ENCODE results near the gene TRIM63.
"Not testable (repeated sequence)": the region's sequence is repeated elsewhere in the genome, so short reads cannot be mapped to it uniquely, and the experiment has no call there.

TRIM63 gene

DNA sequence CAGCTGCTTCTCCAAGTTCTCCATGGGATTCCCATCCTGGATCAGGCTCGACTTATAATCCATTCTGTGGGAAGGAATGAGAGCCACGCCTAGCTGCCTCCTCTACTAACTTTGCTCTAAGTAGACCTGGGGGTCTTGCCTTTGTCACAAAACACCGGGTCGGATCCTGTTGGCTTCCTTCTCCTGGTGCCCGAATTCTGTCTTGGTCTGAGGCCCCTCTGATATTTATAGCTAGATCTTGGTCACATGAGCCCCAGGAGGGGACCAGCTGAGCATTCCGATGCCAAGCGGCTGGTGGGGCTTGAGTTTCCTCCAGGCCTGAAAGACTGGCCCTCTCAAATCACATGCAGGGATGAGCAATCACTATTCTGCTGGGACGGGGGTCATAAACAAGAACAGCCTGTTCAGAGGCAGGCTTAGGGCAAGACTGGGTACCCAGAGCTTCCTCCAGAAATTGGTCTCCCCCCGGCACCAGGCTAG, at the start of gene TRIM63:
TRIM63 (minus strand) TSS at position 199 of the 480 bp plus-strand sequence; CDS start at position 63, 136 bp downstream.
- DNase-seq: no peak

DNA sequence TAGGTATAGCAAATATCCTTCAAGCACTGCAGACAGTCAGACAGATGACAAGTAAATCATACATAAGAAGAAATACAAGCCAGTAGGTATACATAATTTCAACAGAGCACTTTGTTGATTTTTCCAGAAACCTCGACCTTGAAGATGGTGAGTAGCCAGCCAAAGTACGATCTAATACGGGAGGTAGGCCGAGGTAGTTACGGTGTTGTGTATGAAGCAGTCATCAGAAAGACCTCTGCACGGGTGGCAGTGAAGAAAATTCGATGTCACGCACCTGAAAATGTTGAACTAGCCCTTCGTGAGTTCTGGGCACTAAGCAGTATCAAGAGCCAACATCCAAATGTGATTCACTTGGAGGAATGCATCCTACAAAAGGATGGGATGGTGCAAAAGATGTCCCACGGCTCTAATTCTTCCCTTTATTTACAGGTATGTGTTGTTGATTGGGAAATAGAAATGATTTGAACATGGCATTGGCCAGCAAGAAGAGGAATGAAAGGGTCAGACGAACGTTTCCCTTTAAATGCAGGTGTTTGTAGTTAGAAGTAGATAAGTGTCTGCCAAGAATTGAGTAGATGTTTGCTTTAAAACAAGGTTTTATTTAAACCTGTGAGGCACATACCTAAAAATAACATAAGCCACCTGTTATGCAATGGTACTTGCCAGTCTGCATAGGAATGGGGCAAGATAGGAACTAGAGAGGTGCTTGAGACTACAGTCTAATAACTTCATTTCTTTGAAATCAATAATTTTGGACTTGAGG, 46.9 kb upstream of the TRIM63 start:
- no peak for DNase-seq

DNA sequence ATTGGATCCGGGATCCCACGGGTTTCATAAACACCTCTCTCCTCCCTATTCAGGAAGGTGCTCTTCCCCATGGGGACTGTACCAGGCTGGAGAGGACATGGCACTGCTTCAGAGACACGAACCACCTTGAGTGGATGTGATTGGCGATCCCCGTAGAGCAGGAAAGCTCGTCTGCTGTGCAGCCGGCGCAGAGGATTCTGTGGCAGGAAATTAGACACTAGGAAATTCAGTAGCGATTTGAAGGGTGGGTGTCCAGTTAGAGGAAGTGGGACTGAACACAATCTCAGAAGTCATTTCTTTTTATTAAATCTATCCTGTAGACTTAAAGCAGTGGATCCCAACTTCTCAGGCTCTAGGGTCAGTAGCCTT, 45.0 kb upstream of the TRIM63 start:
- DNase-seq: peak; percentile 78

DNA sequence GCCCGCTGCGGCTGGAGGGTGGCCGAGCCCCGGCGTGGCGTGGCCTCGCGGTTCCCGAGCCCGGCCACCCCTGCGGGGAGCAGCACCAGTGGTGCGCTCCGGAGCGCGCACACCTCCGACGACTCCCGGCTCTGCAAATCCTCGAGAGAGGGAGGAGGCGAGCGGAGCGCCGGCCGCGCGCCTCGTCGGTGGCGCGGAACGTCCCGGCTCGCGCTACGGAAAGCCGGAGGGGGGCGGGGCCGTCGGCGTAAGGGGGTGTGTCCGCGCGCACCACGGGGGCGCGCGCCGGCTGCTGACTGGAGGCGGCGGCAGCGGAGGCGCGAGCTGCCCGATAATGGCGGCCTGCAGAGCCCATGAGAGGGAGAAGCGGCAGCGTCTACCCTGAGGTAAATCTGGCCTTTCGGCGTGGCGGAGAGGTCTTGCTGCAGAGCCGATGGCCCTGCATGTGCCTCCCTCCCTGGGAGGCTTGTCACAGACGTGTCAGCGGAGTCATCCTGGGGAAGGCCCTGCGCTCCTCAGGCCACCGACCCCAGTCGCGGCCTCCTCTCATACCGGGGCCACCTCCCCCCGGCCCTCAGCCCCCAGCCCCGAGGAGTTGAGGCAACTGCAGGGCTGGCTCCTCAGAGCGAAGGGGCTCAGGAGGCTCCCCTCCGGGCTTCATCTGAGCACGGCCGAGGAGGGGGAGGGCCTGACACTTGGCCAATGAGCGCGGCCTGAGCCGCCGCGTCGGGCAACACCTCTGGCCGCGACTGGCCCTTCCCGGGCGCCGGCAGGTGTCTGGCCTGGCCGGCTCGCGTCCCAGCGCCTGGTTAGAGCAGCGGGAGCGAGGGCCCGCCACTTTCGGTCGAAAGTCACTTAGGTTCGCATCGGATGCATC, 44.3 kb upstream of the TRIM63 start, which contains the start of gene PDIK1L:
PDIK1L (plus strand) TSS at position 295 of the 877 bp plus-strand sequence. CDS start 2,485 bp downstream, outside the sequence.
- DNase-seq: peak; percentile 96

DNA sequence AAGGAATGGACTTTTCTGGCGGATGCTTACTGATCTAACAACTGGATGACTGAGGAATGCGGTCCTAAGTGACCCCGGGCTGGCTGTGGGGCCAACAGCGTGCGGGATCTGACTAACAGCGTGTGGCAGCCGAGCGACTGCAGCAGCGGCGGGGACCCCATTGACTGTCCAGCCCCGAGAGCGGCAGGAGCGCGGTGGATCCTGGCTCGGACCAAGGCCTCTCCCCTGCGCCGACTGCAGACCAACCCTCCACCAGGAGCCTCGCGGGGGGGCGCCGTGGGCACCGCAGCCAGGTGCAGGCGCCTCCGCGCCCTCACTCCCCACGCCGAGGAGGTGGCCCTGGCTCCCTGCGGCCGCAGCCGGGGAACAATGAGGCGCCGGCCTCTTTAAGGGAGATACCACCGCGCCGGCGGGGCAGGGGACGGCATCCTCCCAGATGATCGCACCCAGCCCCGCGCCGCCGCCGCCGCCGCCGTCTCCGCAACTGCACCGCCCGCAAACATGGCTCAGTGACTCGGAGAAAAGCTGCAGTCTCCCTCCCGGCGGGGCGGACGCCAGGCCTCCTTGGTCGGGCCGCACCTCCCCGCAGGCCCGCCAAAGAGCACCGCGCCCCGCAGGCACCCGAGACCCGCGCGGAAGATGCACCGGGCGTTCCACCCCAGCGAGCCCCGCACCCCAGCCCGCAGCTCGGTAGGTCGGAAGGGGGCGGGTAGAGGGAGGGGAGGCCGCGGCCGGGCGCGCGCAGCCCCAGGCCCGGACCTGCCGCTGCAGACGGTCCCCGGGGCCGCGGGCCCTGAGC, 43.5 kb upstream of the TRIM63 start:
- DNase-seq: peak; percentile 81

DNA sequence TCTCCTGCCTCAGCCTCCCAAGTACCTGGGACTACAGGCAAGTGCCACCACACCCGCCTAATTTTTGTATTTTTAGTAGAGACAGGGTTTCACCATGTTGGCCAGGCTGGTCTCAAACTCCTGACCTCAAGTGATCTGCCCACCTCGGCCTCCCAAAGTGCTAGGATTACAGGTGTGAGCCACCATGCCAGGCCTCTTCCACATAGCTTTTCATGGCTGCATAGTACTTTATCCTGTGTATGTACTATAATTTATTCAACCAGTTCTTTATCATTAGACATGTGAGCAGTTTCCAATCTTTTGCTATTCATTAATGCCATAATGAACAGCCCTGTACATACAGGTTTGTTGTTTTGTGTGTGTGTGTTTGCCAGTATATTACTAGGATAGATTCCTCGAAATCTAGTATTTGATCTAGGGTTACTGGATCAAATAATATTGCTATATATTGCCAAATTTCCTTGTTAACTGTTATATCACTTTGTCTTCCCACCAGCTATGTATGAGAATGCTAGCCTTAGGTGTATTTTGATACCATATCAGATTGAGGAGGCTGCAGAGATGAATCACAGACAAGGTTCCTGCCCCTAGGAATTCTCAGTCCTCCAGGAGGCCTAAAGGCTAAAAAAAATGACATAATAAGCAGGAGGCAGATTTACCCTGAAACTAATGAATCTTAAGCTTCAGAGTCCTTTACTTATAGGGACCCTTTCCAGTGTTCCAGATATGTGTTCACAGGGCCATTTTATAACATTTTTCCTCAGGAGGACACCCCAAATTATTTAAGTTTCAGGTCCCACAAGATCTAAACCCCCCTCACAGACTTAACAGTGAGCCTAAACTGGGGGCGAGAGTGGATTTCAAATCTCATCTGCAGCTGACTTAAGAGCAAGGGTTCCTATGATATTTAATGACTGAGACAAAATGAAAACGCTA, 42.1 kb upstream of the TRIM63 start:
- DNase-seq: no peak

DNA sequence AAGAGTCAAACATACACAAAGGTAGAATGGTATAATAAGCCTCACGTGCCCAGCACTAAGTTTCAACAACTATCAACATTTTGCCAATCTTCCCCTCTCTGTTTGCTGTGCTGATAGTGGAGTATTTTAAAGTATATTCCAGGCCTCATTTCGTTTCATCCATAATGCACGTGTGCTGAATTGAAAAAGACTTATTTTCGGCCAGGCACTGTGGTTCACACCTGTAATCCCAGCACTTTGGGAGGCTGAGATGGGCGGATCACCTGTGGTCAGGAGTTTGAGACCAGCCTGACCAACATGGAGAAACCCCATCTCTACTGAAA, 37.8 kb upstream of the TRIM63 start:
- not testable (repeated sequence) for DNase-seq

DNA sequence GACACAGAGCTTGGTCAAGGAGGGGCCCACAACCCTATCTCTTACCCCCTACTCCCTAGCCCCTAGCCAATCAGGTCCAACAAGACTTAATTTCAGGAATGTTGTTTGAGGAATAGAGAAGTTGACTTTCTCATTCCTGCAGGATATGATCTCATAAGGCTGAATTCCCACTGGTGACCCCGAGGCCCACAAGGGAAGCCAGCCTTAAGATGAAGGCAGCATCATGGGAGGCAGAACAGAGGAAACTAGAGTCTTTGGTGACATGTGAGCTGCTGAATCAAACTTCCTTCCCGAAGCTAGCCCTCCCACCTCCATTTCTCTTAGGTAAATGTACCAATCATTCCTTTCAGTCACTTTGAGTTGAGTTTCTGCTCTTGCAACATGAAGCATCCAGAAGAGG, 35.1 kb upstream of the TRIM63 start:
- no peak for DNase-seq

DNA sequence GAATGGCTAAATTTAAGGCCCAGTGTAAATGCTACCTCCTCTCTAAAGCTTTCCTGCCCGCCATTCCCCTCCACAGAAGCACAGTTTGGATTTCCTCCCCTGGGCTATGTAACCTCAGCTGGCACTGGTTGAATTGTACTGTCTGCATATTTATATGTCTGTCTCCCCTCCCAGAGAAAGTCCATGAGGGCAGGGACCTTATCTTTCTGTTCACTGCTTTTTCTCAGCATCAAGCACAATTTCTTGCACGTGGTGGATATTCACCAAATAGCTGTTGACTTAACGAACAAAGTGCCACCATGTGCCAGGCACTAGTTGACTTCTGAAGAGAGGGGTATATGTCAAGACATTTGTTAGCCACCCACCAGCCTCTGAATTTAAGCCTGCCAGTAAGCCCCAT, 34.7 kb upstream of the TRIM63 start:
- no peak for DNase-seq

DNA sequence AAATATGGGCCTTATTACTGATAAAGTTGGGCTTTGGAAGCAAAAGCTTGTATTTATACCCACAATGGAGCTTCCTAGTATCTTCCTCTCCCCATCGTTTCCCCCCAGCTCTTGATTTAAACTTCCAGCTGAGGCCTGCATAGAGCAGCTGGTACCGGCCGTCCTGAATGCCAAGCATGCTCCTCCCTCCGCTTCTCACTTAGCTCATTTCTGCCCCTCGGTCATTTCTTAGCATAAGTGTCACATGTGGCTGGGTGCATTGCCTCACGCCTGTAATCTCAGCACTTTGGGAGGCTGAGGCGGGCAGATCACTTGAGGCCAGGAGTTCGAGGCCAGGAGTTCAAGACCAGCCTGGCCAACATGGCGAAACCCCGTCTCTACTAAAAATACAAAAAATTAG, 32.8 kb upstream of the TRIM63 start:
- DNase-seq: not testable (repeated sequence)

DNA sequence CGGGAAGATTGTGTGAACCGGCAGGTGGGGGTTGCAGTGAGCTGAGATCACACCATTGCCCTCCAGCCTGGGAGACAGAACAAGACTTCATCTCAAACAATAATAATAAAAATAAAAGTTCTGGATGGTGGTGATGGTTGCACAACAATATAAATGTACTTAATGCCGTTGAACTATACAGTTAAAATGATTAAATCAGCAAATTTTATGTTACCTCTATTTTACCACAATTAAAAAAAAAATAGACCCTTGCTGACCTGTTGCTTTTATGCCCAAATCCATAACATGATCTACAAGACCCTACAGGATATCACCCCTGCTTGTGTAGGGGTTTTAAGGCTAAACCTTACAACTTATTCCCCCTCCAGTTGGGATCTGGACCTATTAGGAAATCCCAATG, 32.4 kb upstream of the TRIM63 start:
- no peak for DNase-seq

DNA sequence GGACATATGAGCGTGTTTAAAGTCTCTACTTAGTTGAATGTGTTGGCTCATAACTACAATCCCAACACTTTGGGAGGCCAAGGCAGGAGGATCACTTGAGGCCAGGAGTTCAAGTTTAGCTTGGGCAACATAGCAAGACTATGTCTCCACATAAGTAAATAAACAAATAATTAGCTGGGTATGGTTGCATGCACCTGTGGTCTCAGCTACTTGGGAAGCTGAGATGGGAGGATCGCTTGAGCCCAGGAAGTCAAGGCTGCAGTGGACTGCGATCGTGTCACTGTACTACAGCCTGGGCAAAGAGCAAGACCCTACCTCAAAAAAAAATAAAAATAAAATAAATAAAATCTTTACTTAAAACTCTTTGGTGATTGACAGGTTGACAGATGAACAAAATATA, 31.2 kb upstream of the TRIM63 start:
- DNase-seq: no peak

DNA sequence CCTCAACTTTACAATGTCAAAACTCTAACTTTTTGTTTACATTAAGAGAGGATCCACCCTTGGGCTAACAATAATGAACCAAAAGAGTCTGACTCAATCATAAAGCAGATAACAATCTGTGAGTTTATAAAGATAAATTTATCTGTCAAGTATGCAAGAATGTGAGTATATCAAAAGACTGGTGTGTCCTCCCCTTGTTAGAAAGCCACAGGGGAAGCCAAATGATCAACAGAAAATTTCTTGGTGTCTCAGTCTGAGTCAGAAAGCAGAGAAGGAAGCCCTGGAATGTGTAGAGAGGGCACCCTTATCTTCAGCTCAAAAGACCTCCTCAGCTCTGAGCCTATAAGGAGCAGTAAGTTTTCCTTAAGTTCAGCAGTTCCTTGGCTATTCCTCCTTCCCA, 30.3 kb upstream of the TRIM63 start:
- DNase-seq: no peak

DNA sequence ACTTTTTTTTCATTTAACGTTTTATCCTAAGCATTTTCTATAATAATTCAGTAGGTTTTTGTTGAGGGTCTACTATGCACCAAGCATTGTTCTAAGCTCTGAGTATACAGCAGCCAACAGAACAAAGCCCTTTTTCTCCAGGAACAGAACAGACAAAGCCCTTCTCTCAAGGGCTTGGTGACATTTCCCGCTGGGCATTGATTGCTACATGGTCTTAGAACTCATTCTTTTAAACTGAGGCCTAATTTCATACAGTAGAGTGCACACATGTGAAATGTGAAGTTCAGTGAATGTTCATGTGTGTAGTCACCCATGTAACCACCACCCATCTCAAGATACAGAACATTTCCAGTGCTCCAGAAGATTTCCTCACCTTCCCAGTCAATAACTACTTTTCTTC, 29.0 kb upstream of the TRIM63 start:
- no peak for DNase-seq

DNA sequence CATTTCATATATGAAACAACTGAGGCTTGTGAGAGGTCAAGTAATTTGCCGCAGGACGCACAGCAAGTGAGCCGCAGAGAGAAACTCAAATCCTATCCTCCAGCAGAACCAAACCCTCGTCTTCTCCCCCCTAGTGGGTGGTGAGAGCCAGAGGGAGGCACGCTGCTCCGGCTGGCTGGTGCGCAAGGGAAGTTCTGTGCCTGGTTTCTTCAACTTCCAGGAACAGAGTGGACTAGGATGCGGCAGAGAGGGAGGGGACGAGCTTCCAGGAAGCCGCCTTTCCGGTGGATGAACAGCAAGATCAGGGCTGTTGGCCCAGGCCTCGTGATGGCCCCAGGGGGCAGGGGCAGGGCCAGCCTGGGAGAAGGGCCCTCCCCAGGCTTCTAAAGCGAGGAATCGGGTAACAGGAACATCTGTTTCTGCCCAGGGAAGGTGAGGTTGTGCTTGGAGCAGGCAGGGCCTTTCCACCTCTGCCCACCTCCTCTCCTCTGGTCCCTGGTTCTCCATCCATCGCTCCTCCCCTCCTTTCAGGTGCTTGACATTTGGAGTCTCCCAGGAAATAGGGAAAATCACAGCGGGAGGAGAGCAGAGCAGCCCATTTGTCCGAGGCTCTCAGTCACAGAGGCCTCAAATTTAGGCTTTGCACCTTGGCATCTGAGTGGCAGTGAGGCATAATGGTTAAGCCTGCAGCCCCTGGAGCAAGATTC, 27.4 kb upstream of the TRIM63 start:
- peak; percentile 17 for DNase-seq

DNA sequence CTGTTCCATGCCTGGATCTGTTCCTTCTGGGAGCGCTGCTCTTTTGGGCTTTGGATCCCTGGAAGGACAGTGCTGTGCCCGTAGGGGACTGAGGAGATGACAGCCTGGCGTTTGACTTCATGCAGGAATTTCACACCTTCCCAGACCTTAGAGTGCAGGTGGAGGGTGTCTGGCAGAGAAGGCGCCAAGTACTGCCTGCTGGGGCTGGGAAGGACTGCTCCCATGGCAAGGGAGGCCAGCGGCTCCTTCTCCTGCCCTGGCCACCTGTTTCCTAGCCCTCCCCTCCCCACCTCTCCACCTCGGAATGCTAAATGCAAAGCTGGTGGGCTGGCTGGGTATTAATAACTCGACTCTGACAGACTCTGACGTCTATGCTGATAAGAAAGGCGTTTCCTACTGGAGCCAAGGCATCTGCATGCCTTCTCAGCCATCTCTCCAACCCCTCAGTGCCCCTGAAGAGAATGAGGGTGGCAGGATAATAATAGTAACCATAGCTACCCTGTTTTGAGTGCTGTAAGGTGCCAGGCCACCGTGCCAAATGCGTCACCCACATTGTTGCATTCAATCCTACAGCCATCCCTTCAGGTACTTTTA, 26.7 kb upstream of the TRIM63 start:
- no peak for DNase-seq

DNA sequence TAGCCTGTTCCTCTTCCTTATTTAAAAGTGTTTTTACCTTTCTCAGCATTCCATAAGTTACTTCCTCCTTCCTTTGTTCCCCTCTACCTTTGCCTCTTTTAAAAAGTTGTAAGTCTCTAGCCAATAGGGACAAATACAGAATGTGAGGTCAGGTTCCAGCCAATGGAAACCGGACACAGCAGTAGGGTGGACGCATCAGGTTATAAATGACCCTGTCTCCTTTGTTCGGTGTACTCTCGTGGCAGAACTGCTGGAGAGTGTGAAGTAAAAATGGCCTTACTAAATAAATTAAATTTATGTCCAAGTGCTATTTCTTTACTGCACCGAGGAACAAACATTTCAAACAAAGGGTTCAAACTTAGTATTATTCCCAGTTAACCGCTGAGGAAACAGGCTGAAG, 26.1 kb upstream of the TRIM63 start:
- DNase-seq: not testable (repeated sequence)

DNA sequence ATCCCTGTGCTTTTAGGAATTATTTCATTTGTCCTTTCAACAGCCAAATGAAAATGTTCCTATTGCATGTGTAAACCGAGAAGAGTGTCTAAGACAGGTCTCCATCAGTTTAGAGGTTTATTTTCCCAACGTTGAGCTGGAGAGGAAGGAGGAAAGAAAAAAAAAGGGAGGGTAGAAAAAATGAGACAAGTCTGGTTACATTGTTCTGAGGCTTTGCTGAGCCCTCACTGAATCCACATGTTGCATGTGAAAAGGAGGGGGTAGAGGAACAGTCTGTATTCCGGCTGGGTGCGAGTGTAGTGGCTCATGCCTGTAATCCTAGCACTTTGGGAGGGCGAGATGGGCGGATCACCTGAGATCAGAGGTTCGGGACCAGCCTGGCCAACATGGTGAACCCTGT, 25.0 kb upstream of the TRIM63 start:
- DNase-seq: no peak

DNA sequence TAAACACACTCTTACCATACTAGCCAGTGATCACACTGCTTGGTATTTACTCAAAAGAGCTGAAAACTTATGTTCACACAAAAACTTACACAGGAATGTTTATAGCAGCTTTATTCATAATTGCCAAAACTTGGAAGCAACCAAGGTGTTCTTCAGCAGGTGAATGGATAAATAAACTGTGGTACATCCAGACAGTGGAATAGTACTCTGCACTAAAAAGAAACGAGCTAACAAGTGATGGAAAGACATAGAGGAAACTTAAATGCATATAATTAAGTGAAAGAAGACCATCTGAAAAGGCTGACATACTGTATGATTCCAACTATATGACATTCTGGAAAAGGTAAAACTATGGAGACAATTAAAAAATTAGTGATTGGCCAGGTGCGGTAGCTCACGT, 23.5 kb upstream of the TRIM63 start:
- DNase-seq: no peak

DNA sequence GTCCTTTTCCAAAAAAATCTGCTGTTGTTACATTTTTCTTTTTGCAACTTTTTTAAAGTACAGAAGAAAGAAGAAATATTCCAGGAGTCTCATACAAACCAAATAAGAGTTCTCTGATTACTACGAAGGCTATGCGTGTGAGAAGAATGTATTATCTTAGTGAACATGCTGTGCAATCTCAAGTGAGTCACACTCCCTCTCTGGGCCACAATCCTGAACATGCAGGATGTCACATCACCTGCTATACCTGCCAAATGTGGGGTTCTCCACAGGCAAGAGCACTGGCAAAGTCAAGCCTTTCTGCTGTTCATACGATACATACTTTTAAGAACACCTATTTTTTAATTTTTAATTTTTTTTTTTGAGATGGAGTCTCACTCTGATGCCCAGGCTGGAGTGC, 21.7 kb upstream of the TRIM63 start:
- DNase-seq: no peak

DNA sequence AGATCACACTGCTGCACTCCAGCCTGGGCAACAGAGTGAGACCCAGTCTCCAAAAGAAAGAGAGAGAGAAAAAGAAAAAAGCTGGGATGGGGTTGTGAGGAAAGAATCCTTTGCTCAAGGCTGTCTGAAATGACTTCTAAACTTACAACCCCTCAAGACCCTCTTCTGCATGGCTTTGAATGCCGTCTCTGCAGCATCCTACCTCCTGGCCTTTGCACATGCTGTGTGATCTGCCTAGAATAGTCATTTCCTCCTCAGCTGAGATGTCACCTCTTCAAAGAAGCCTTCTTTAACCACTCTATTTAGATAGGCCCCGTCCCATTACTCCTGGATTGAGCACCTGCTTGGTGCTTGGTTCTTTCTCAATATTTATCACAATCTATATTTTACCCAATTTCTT, 17.4 kb upstream of the TRIM63 start:
- no peak for DNase-seq

All from NCI-H1092 (cell line).